ENCODE results near the gene EIF4G1. TPM values are rescaled to one million over a fixed set of nuclear protein-coding genes. Genes with fewer than 3 reads are reported as not detected.

EIF4G1 gene
- total RNA-seq, 1 experiment from 2014 or later = 496 TPM

DNA sequence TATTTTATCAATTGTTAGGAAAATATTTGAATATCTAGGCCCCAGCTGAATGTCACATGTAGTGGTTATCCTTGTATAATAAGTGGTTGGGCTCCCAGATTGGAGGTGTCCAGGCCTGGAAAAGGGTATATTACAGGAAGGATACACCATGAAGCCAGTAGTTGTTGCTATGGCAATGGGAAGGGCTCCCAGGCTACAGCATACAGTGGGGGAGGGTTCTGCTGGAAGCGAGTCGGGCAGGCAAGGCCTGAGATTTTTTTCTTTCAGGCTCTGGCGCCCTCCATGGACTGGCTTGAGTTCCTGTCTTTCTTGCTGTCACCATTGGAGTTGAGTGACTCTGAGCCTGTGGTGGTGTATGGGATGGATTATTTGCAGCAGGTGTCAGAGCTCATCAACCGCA is 29.7 kb upstream of the EIF4G1 start:
- ATAC-seq = peak; percentile 83
- no TSS peak for BruUV-seq (replicated peaks)

More for the DNA sequence above, 29.7 kb upstream of the EIF4G1 start:
- Histone ChIP-seq H3K27me3 (ENCODE audit: insufficient read depth, low read length) (no peaks in the 10 kb centered on the region), H3K9me3 (ENCODE audit: control insufficient read depth in 1 of 2, insufficient read depth in 1 of 2, low read depth in 1 of 2, low read length in 2 of 2) (no peaks in the 10 kb centered on the region), H3K27ac (ENCODE audit: low read depth, low read length) (no peak overlapping the region), H3K4me3 (replicated peaks in 1 of 2; ENCODE audit: low read depth in 1 of 2, low read length in 2 of 2) (no peak overlapping the region), H3K4me2 (ENCODE audit: low read length) (no peak overlapping the region), H3K36me3 (ENCODE audit: control insufficient read depth in 1 of 2, insufficient read depth in 2 of 2, low read length in 2 of 2) (no peaks in the 10 kb centered on the region), H3K9me2 (ENCODE audit: insufficient read depth) (no peaks in the 10 kb centered on the region), H3K4me1 (ENCODE audit: control insufficient read depth in 1 of 2, insufficient read depth in 2 of 2, low read length in 2 of 2) (peaks cover 0 to 2% of the 10 kb centered on the region in 2 experiments; a peak in 1 of 4 replicates), H4K20me1 (ENCODE audit: insufficient read depth) (no peaks in the 10 kb centered on the region), H2AFZ (ENCODE audit: low read depth, low read length, poor library complexity, severe bottlenecking) (no peak overlapping the region), H3K79me2 (ENCODE audit: insufficient read depth, low read length) (no peaks in the 10 kb centered on the region), H3K9ac (ENCODE audit: low read length) (no peak overlapping the region)
- CTCF ChIA-PET = interaction anchor here (0.9 to 1.6 kb wide), 6 partner anchors 10 to 392 kb away, joined by 3 to 15 read pairs (median 5); no protein-coding TSS in a partner anchor
- peak; percentile 70 for DNase-seq (ENCODE audit: low read depth, low spot score)
- RAD21 ChIA-PET (ENCODE audit: low non-redundant PET in 1 of 2, low total read pairs in 2 of 2, uncharacterized antibody in 2 of 2, unreplicated experiment in 2 of 2) = interaction anchor here in 1 of 2 experiments (1.0 kb wide), 1 partner anchor 140 kb away, joined by 3 read pairs; no protein-coding TSS in a partner anchor
- TF ChIP-seq, protein P1, sequence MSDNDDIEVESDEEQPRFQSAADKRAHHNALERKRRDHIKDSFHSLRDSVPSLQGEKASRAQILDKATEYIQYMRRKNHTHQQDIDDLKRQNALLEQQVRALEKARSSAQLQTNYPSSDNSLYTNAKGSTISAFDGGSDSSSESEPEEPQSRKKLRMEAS (IDR thresholded peaks at IDR 0.05) = no peak
- TF ChIP-seq FOSL1 (IDR thresholded peaks at IDR 0.05; ENCODE audit: low read depth) (no peak), CEBPB (IDR thresholded peaks at IDR 0.05; ENCODE audit: low read depth) (no peak), RAD21 (IDR thresholded peaks at IDR 0.05; ENCODE audit: low read depth) (peak; percentile 88), SRF (IDR thresholded peaks at IDR 0.05; ENCODE audit: low read depth) (no peak), ELF1 (IDR thresholded peaks at IDR 0.05; ENCODE audit: borderline replicate concordance, low read depth) (no peak)
- TF ChIP-seq, protein P2, sequence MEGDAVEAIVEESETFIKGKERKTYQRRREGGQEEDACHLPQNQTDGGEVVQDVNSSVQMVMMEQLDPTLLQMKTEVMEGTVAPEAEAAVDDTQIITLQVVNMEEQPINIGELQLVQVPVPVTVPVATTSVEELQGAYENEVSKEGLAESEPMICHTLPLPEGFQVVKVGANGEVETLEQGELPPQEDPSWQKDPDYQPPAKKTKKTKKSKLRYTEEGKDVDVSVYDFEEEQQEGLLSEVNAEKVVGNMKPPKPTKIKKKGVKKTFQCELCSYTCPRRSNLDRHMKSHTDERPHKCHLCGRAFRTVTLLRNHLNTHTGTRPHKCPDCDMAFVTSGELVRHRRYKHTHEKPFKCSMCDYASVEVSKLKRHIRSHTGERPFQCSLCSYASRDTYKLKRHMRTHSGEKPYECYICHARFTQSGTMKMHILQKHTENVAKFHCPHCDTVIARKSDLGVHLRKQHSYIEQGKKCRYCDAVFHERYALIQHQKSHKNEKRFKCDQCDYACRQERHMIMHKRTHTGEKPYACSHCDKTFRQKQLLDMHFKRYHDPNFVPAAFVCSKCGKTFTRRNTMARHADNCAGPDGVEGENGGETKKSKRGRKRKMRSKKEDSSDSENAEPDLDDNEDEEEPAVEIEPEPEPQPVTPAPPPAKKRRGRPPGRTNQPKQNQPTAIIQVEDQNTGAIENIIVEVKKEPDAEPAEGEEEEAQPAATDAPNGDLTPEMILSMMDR (IDR thresholded peaks at IDR 0.05 in 2 of 3, conservative IDR thresholded peaks at IDR 0.05 in 1 of 3; ENCODE audit: borderline replicate concordance in 1 of 3, insufficient read depth in 1 of 3, low read depth in 2 of 3, low read length in 2 of 3) = peak; percentile 64 to 82 (median 67)
- TF ChIP-seq, protein P3, sequence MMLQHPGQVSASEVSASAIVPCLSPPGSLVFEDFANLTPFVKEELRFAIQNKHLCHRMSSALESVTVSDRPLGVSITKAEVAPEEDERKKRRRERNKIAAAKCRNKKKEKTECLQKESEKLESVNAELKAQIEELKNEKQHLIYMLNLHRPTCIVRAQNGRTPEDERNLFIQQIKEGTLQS (IDR thresholded peaks at IDR 0.05) = no peak
- intact Hi-C loops (cut with micrococcal nuclease) = loop anchor here (1.0 to 10.0 kb wide), 4 partner anchors 34 to 820 kb away; partner anchors contain the start of gene ABCC5
- POLR2A ChIA-PET = no interaction called here

Data from HCT116 (cell line).